NCI-H2227 (cell line): Measurements from ENCODE around the gene DOC2B.
"Not testable (repeated sequence)": the region's sequence is repeated elsewhere in the genome, so short reads cannot be mapped to it uniquely, and the experiment has no call there.

ENCODE experiments used
- DNase-seq: peaks from one replicate; lab custom pipeline; 2025; ENCODE audit not compliant: unreplicated experiment; lab: John Stamatoyannopoulos, UW

DOC2B gene

GRCh38 chr17:146983-147761 is 34.3 kb downstream of the DOC2B start:
- no peak for DNase-seq

DNA sequence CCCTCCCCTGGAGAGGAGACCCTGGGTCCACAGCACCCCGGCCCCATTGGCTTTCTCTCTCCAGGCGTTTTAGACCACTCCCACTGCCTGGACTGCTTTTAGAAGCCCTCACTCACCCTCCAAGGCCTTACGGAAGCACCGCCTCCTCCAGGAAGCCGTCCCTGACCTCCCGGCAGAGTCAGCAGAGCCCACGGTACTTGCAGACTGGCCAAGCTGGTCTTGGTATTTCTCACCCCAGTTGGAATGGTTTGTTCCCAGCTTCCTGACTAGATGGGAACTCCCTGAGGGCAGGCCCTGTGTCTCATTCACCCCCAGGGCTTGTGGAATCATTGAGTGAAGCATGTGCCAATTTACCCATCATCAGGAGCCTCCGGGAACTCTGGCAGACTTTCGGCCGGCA is 34.9 kb downstream of the DOC2B start:
- no peak for DNase-seq

- no peak for DNase-seq
These were observed 35.5 kb downstream of the DOC2B start for GRCh38 chr17:145671-146541.

- no peak for DNase-seq
These were observed 36.3 kb downstream of the DOC2B start for GRCh38 chr17:144936-145670.

DNA sequence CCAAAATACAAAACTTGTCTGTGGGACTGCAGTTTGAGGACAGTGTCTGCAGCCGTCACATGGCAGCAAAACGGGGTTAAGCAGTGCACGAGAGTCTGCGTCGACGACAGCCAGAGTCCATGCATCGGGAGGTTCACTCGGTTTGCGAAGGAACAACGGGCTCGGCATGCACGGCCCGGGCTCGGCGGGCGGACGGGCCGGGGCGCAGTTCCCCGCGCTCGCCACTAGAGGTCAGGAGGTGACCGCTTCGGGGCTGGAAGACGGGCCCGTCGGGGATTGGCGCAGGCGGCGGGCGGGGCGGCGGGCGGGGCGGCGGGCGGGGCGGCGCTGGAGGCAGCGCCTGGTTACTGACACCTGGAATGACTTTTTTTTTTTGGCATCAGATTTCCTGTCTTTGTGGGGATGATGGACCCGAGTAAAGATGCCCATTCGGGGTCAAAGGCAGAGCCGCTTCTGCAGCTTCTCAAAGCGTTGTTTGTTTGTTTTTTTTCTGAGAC is 37.6 kb downstream of the DOC2B start:
- DNase-seq, result peak; percentile 81

GRCh38 chr17:142876-143784 is 38.3 kb downstream of the DOC2B start:
- no peak for DNase-seq

GRCh38 chr17:142102-142661 is 39.3 kb downstream of the DOC2B start:
- DNase-seq, result peak; percentile 24

DNA sequence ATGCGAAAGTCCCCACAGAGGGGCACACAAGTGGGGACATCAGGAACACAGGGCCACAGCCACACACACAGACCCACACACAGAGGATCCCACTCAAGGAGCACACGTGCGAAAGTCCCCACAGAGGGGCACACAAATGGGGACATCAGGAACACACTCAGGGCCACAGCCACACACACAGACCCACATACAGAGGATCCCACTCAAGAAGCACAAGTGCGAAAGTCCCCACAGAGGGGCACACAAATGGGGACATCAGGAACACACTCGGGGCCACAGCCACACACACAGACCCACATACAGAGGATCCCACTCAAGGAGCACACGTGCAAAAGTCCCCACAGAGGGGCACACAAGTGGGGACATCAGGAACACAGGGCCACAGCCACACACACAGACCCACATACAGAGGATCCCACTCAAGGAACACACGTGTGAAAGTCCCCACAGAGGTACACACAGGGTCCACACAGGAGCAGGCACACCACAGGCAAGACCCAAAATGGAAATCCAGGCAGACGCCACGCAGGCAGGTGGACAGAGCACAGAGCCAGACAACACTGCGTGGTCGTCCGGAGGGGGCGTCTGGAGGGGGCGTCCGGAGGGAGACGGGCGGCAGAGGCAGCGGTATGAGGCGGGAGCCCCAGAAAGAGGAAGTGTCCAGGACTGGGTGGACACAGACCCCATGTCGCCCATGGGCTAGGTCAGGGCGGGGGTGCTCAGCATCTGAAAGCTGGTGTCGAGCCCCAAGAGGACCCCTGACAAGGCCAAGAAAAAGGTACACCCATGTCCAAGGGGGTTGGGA is 41.8 kb downstream of the DOC2B start:
- not testable (repeated sequence) for DNase-seq

GRCh38 chr17:137166-137807 is 44.2 kb downstream of the DOC2B start, which contains the start of gene SCGB1C2:
TSS of gene SCGB1C2 (plus strand) at chr17:137569. CDS start at chr17:137591, 22 bp downstream.
- DNase-seq, result not testable (repeated sequence)

DNA sequence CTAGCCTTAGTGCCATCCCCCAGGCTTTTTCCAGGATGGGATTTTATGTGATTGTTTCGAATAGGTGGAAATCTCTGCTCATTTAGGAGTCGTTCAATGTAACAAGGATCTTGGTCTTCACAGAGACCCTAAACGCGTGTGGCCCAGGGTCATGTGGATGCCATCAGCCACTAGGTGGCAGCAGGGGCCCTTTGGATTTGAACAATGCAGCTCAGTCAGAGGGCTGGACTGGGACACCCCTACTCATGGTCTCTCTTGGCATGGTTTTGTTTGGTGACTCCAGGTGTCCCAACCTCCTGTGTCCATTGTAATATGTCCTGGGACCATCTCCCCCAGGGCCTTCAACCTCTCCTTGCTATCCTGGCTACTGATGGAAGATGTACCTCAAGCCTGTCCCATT is 44.9 kb downstream of the DOC2B start:
- not testable (repeated sequence) for DNase-seq

DNA sequence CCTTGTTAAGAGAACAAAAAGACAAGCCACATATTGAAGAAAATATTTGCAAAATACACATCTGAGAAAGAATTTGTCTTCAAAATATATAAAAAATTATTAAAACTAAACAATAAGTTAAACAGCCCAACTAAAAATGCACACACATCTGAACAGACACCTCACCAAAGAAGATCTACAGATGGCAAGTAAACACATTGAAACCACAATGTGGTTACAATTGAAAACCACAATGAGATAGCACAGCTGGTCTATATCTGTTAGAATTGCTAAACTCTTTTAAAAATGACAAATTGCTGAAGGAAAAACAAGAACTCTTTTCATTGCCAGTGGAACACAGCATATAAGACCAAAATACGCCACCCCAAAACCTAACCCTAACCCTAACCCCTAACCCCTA is 45.6 kb downstream of the DOC2B start:
- DNase-seq, result not testable (repeated sequence)

DNA sequence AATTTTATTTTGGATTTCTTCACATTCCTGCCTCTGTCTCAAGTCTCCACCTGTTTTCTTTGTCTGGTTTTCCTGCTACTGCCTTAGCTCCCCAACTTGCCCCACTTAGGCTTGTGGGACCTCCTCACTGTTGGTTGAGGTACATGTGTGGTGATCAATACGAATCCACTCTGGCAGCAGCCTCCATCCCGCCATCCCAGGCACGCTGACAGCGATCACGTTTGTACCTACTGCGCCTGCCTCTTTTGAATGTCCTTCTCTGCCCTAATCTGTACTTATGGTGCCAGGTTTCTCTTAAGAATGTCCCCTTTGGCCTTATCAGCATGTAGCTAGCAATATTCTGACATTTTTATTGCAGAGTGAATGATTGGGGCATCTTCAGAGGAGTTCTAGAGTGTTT is 46.4 kb downstream of the DOC2B start:
- DNase-seq, result not testable (repeated sequence)

- DNase-seq, result not testable (repeated sequence)
These were observed 47.1 kb downstream of the DOC2B start for GRCh38 chr17:134332-134785.

GRCh38 chr17:133932-134331 is 47.5 kb downstream of the DOC2B start:
- not testable (repeated sequence) for DNase-seq

GRCh38 chr17:118339-118917 is 63.0 kb downstream of the DOC2B start:
- DNase-seq, result not testable (repeated sequence)

- not testable (repeated sequence) for DNase-seq
These were observed 68.3 kb downstream of the DOC2B start for GRCh38 chr17:113111-113510.
